Mammary epithelial cell (primary cell): ENCODE measurements around the gene LRRC74A.

Experiments used
- EZH2 ChIP-seq: IDR thresholded peaks from 2 replicates; pipeline ENCODE4 v1.6.1; 2012; ENCODE audit warnings: low read length, inconsistent platforms, borderline replicate concordance
- TF ChIP-seq, protein P1 (sequence below), 2 donors: IDR thresholded peaks in 1 of 2; conservative IDR thresholded peaks in 1 of 2; 2 replicates each; pipeline ENCODE4 v1.5.1; 2011 to 2012; ENCODE audit warnings: inconsistent platforms in 2 of 2, low read length in 2 of 2, mild to moderate bottlenecking in 2 of 2, control low read depth in 1 of 2, low read depth in 1 of 2; ENCODE audit not compliant: insufficient read depth in 1 of 2; ENCODE audit errors: extremely low read depth in 1 of 2

DNA sequence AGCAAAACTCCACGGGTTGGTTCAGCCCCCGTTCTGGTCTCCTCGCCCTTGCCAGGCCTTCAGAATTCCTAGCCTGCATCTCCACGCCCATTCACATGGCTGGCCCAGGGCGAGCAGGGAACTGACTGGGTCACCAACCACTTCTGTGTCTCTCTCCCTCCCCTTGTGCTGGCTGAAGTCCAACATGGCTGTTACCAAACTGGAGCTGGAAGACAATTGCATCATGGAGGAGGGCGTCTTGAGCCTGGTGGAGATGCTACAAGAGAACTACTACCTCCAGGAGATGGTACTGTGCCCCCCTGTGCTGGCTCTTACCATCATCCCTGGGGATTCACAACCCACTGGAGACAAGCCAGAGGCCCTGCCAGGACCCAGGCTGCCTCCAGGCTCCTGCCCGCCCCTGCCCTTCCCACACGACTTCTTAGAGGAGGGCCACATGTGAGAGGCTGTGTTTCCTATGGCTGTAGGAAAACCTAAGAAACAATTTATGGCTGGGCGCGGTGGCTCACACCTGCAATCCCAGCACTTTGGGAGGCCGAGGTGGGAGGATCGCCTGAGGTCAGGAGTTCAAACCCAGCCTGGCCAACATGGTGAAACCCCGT, 9.9 kb downstream of the LRRC74A start:
- TF ChIP-seq, protein P1, sequence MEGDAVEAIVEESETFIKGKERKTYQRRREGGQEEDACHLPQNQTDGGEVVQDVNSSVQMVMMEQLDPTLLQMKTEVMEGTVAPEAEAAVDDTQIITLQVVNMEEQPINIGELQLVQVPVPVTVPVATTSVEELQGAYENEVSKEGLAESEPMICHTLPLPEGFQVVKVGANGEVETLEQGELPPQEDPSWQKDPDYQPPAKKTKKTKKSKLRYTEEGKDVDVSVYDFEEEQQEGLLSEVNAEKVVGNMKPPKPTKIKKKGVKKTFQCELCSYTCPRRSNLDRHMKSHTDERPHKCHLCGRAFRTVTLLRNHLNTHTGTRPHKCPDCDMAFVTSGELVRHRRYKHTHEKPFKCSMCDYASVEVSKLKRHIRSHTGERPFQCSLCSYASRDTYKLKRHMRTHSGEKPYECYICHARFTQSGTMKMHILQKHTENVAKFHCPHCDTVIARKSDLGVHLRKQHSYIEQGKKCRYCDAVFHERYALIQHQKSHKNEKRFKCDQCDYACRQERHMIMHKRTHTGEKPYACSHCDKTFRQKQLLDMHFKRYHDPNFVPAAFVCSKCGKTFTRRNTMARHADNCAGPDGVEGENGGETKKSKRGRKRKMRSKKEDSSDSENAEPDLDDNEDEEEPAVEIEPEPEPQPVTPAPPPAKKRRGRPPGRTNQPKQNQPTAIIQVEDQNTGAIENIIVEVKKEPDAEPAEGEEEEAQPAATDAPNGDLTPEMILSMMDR (conservative IDR thresholded peaks at IDR 0.05 in 1 of 2, IDR thresholded peaks at IDR 0.05 in 1 of 2; ENCODE audit: extremely low read depth in 1 of 2, insufficient read depth in 1 of 2, low read depth in 1 of 2, low read length in 2 of 2), result no peak
- TF ChIP-seq EZH2, result no peak
